A549 (cell line): ENCODE measurements around the gene PSMD9. TPM values are rescaled to one million over a fixed set of nuclear protein-coding genes. Genes with fewer than 3 reads are reported as not detected.

ENCODE experiments used
- ATAC-seq, 2 experiments: fragments of 200-7000 bp in 1 of 2; fragments of >200 bp in 1 of 2; cut with Nextera tagmentation in 1 of 2; cut with Tn5 transposase in 1 of 2; 3 replicates each; pipeline versions ENCODE4 v1.8.0 to v1.9.1; 2018 to 2020; ENCODE audit warnings: mild to moderate bottlenecking in 1 of 2, moderate library complexity in 1 of 2
- CTCF ChIA-PET: fragments of 300-600 bp; sonication (Branson Sonifier 250); formaldehyde crosslinking; extraction: SDS; loops from one replicate; lab custom pipeline; 2021; ENCODE audit warnings: antibody characterized with exemption, inconsistent platforms; lab: Yijun Ruan, JAX
- POLR2A ChIA-PET: fragments of 350-600 bp; formaldehyde crosslinking; extraction: SDS; loops from one replicate; lab custom pipeline; 2021; ENCODE audit warnings: antibody characterized with exemption, inconsistent platforms; lab: Yijun Ruan, JAX
- DNase-seq, 2 experiments: peaks; one replicate each; pipeline versions ENCODE4 v3.0.0 to v3.0.0-alpha.2; 2011 to 2016; ENCODE audit warnings: low read depth in 1 of 2, low spot score in 1 of 2
- FAIRE-seq: peaks from 2 replicates; lab custom pipeline; 2011; peaks lifted over from hg19 to GRCh38; lab: Jason Lieb, UNC
- H3K27ac ChIP-seq, 2 experiments: fragments of >200 bp; sonication (Bioruptor Twin); formaldehyde crosslinking; 3 replicates each; pipeline ENCODE4 v1.5.1; 2016 to 2017
- H3K4me1 ChIP-seq: fragments of >200 bp; sonication (Bioruptor Twin); formaldehyde crosslinking; 3 replicates; pipeline ENCODE4 v1.6.1; 2016
- H3K4me2 ChIP-seq: fragments of >200 bp; sonication (Bioruptor Twin); formaldehyde crosslinking; 3 replicates; pipeline ENCODE4 v1.6.1; 2016
- H3K4me3 ChIP-seq: fragments of >200 bp; sonication (Bioruptor Twin); formaldehyde crosslinking; 3 replicates; pipeline ENCODE4 v1.5.1; 2016
- H3K9me3 ChIP-seq: fragments of >200 bp; sonication (Bioruptor Twin); formaldehyde crosslinking; 3 replicates; pipeline ENCODE4 v1.6.1; 2016
- CTCF ChIP-seq: fragments of >200 bp; sonication (Bioruptor Twin); formaldehyde crosslinking; IDR thresholded peaks from 3 replicates; pipeline ENCODE4 v1.5.1; 2016
- FOSL2 ChIP-seq, 2 experiments: fragments of 450-650 bp in 1 of 2; fragments of >200 bp in 1 of 2; sonication (Bioruptor Twin) in 1 of 2; formaldehyde crosslinking; IDR thresholded peaks; 2 replicates each; pipeline versions ENCODE4 v1.5.0 to v1.6.1; 2016 to 2020; ENCODE audit warnings: mild to moderate bottlenecking in 1 of 2, moderate library complexity in 1 of 2
- HOXB5 ChIP-seq: fragments of 250-450 bp; sonication (Bioruptor Pico); IDR thresholded peaks from 2 replicates; pipeline ENCODE4 v1.5.0; 2020; ENCODE audit warnings: mild to moderate bottlenecking, moderate library complexity
- KDM5A ChIP-seq: fragments of 200-600 bp; sonication (generic); IDR thresholded peaks from 2 replicates; pipeline ENCODE4 v1.6.1; 2016; ENCODE audit warnings: antibody characterized with exemption, mild to moderate bottlenecking
- NFE2L2 ChIP-seq: fragments of 150-350 bp; conservative IDR thresholded peaks from 2 replicates; pipeline ENCODE4 v1.6.1; 2014; ENCODE audit warnings: low read length
- PBX3 ChIP-seq: IDR thresholded peaks from 2 replicates; pipeline ENCODE4 v1.6.1; 2012
- PHF8 ChIP-seq: fragments of 200-600 bp; sonication (generic); IDR thresholded peaks from 2 replicates; pipeline ENCODE4 v1.6.1; 2016; ENCODE audit warnings: low read depth, mild to moderate bottlenecking, antibody characterized with exemption, moderate library complexity, borderline replicate concordance
- POLR2AphosphoS2 ChIP-seq: conservative IDR thresholded peaks from 2 replicates; pipeline ENCODE4 v1.6.1; 2012; ENCODE audit warnings: low read length, improper control_type of control experiment, inconsistent platforms
- REST ChIP-seq: fragments of 200-600 bp; sonication (generic); IDR thresholded peaks from 2 replicates; pipeline ENCODE4 v1.6.1; 2016; ENCODE audit warnings: antibody characterized with exemption, mild to moderate bottlenecking, moderate library complexity
- USF2 ChIP-seq: fragments of 450-650 bp; IDR thresholded peaks from 2 replicates; pipeline ENCODE4 v1.6.1; 2014; ENCODE audit warnings: antibody characterized with exemption
- ZC3H11A ChIP-seq: fragments of 450-650 bp; IDR thresholded peaks from 2 replicates; pipeline ENCODE4 v1.6.1; 2014; ENCODE audit warnings: antibody characterized with exemption, mild to moderate bottlenecking
- ZSCAN20 ChIP-seq: fragments of 250-450 bp; sonication (Bioruptor Pico); IDR thresholded peaks from 2 replicates; pipeline ENCODE4 v1.8.0; 2022; ENCODE audit warnings: mild to moderate bottlenecking, moderate library complexity
- WGBS: methylation state at CpG from one replicate; pipeline ENCODE4 v1.1.6; 2017; ENCODE audit errors: missing lambda C conversion rate; 5-methylcytosine and 5-hydroxymethylcytosine counted together
- polyA plus RNA-seq, 4 experiments: library from polyadenylated mRNA; depleted of rRNA in 3 of 4; stranded (reverse); fragments of >200 nt; fragmentation: RNase III in 1 of 4; extraction: RNeasy Plus Mini Kit Qiagen cat#74134 plus additional on column Dnase treatment in 1 of 4; gene quantifications; 2 replicates in 3 of 4; 3 replicates in 1 of 4; pipeline ENCODE4 v1.2.3, GENCODE V29; 2011 to 2017

The PSMD9 gene
- polyA plus RNA-seq, 2 of the 4 experiments (the other 2 are of a cell fraction), result 89.3 to 147 TPM

DNA sequence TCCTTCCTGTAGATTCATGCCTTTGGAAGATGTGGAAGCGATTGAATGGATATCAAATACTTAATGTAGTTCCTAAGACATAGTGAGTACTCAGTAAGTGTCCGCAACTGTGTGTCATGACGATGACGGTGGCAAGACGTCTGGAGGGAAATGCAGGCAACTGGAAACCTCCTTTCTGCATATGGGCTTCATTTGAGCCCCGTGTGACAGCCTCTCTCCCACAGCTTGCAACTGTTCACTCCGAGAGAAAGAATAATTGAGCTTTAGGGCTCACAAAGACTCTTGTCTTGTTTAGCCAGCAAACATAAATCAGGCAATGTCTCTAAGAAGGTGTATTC is 36.7 kb downstream of the PSMD9 start:
- 80% methylated on average over 7 of the region's 7 CpGs for WGBS
- DNase-seq, result no peak
- POLR2A ChIA-PET, result interaction anchor here (1.6 kb wide), 1 partner anchor 37 kb away, joined by 5 read pairs; the partner anchor contains the start of gene PSMD9
- ATAC-seq, result peak; percentile 13 to 26; a peak in 1 of 6 replicates
- H3K9me3 ChIP-seq, result no peaks in the 10 kb centered on the region
- CTCF ChIA-PET, result interaction anchor here (0.6 to 1.6 kb wide), 7 partner anchors 8 to 265 kb away, joined by 3 to 4 read pairs (median 3); partner anchors contain the start of gene PSMD9
- H3K4me2 ChIP-seq, result peak overlapping the region; percentile 40
- H3K4me1 ChIP-seq, result peaks cover 29% of the 10 kb centered on the region
- no peak overlapping the region for H3K4me3 ChIP-seq
- peak overlapping the region; percentile 73 to 80 for H3K27ac ChIP-seq
- FAIRE-seq, result no peak
- TF ChIP-seq KDM5A, result no peak
- no peak for TF ChIP-seq POLR2AphosphoS2
- TF ChIP-seq HOXB5, result no peak
- TF ChIP-seq ZC3H11A, result no peak
- TF ChIP-seq REST, result no peak

GRCh38 chr12:121926874-121927706 is 38.5 kb downstream of the PSMD9 start:
- 76% methylated on average over 7 of the region's 7 CpGs for WGBS
- no peaks in the 10 kb centered on the region for H3K9me3 ChIP-seq
- POLR2A ChIA-PET, result no interaction called here
- no peak for DNase-seq
- peaks cover 29% of the 10 kb centered on the region for H3K4me1 ChIP-seq
- ATAC-seq, result no peak
- TF ChIP-seq PHF8 (no peak), ZSCAN20 (CRISPR knock-in tag) (no peak), NFE2L2 (no peak), FOSL2 (IDR thresholded peaks at IDR 0.05) (no peak), FOSL2 (CRISPR knock-in tag; IDR thresholded peaks at IDR 0.05) (no peak), CTCF (no peak), PBX3 (no peak), USF2 (no peak)
- CTCF ChIA-PET, result interaction anchor here (0.6 to 1.6 kb wide), 4 partner anchors 42 to 248 kb away, joined by 3 to 5 read pairs (median 4); no protein-coding TSS in a partner anchor
- FAIRE-seq, result no peak
- H3K4me2 ChIP-seq, result peak overlapping the region; percentile 13; the same call in 1 of the 3 replicates
- H3K27ac ChIP-seq, result peak overlapping the region in 1 of 2 experiments; percentile 54; a peak in 2 of 6 replicates
- no peak overlapping the region for H3K4me3 ChIP-seq
